GM19455 (cell line): ENCODE results near the gene BLOC1S5.

ENCODE experiments used
- ATAC-seq: cut with Tn5 transposase; IDR thresholded peaks from one replicate; pipeline ENCODE4 v1.9.1; 2021; ENCODE audit not compliant: unreplicated experiment

Gene BLOC1S5

GRCh38 chr6:8063761-8064637 is at the start of gene BLOC1S5:
BLOC1S5 (minus strand) TSS chr6:8064389; CDS start chr6:8064376, 13 bp downstream.
- peak; percentile 85 for ATAC-seq

GRCh38 chr6:8113131-8113654 is 49.0 kb upstream of the BLOC1S5 start:
- ATAC-seq = no peak

GRCh38 chr6:8110725-8111124 is 46.5 kb upstream of the BLOC1S5 start:
- ATAC-seq = no peak

- peak; percentile 92 for ATAC-seq
Measured at GRCh38 chr6:8110117-8110721, 46.0 kb upstream of the BLOC1S5 start.

DNA sequence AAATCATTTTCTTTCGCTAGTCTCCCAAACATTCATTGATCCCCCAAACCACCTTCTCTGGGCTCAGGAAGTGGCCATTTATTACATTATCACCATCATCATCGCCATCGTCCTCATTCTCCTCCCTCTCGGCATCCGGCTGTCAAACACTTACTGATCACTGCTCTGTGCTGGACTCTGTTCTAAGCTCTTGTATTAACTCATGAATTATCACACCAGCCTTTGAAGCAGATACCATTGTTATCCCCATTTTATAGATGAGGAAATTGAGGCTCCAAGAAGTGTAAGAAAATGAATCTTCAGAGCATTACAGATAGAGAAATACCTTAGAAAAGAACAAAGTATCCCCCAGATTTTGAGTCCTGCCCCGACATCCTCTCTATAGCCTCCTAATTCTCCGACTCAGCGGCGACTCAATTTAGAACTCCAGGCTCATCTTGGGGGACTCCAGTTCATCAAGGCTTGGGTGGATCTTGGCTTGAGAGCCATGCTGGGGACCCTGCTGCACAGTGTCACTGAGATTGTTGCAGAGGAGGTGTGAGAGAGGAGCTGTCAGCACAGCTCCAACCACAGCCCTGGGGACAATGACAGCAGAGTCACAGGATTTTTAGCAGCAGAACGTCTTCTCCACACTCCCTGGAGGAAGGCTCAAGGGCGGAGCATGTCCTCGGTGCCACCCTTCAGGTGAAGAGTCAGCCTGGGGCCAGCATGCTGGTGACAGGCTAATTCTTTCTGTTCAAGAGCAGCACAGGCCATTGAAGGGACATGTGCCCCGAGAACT is 44.8 kb upstream of the BLOC1S5 start:
- ATAC-seq = no peak

DNA sequence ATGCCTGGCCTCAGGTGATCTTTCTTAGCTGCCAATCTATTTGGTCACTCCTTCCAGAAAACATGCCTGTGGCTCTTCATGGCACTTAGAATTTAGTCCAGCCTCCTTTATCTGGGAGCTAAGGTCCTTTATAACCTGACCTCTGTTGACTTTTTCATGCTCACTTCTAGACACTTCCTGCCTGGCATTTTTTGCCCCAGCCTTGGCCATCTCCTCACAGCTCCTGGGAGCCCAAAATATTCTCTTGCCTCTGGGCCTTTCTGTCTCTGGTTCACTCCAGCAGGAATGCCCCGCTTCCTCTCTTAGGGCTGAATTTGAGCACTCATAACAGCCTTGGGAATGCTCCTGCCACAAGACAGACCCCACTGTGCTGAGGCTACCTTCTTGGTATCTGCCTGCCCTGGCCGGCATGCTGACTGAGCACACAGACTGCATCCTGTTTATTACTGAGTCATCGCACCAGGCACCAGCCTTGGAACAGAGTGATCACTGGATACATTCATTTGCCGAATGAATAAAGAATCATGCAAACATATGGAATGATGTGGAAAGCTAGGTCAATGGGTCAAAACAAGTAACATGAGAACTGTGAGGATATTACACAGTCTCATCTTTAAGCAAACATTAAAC is 44.0 kb upstream of the BLOC1S5 start:
- ATAC-seq = no peak

DNA sequence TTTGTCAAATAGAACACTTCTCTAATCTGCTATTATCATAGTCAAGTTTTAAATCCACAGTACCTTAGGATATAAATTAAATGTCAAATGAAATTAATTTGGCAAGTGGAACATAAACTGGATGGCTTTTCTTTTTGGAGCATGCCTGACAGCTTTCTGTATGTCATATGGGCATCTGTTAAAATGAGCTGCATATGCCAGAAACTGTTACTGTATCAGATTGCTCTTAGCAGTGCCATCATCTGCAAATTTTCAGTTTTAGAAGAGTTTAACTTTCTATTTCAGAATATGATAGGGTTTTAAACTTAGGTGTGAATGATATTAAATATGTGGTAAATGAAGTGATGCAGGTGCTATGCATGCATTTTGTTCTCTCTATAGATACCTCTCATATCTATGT is 41.6 kb upstream of the BLOC1S5 start:
- no peak for ATAC-seq

GRCh38 chr6:8103726-8104125 is 39.5 kb upstream of the BLOC1S5 start:
- ATAC-seq = no peak

DNA sequence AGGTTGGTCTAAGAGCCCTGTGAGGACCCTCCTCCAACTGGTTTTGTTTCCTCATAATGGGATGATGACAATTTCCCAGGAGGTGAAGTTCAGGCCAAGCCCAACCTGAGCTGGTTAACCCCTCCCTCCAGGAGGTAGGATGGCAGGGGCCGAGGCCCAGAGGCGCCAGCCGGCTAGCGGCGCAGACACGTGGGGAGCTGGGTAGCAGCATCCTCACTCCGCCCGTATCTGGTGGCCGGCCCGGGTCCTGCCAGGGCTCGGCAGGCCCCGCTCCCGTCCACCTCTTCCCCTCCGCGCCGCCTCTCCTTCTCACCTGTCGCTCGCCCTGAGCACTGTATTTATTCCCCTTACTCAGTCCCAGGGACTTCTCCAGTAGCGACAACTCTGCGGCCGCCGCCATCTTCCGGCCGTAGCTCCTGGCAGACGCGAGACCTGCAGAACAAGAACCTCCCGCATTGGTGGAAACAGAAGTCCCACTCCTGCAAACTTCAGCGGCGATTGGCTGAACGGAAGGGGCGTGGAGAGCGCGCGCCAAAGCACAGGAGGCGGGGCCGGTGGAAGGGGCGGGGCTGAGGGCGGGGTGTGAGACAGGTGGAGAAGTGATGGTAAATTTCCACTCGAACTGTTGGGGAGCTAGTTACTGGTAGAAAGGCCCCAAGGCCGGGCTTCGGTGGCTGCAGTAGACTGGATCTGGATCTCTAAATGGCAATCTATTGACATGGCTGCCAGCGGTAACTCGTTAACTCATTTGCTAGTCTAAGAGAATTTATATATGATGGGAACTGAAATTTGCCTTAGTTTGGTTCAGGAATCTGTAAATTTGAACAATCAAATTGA is 38.2 kb upstream of the BLOC1S5 start, which contains the start of gene EEF1E1:
Gene EEF1E1 (minus strand): TSS at position 427 of the 837 bp plus-strand sequence. CDS start 27 bp downstream, at position 400.
- ATAC-seq = peak; percentile 100

GRCh38 chr6:8100159-8100854 is 36.1 kb upstream of the BLOC1S5 start:
- ATAC-seq = no peak

- no peak for ATAC-seq
Measured at GRCh38 chr6:8090650-8091049, 26.5 kb upstream of the BLOC1S5 start.

GRCh38 chr6:8088886-8089285 is 24.7 kb upstream of the BLOC1S5 start:
- ATAC-seq = no peak

- ATAC-seq = no peak
Measured at GRCh38 chr6:8087870-8088754, 23.9 kb upstream of the BLOC1S5 start.

- ATAC-seq = no peak
Measured at GRCh38 chr6:8086755-8087306, 22.6 kb upstream of the BLOC1S5 start.

GRCh38 chr6:8085053-8085511 is 20.9 kb upstream of the BLOC1S5 start:
- no peak for ATAC-seq

DNA sequence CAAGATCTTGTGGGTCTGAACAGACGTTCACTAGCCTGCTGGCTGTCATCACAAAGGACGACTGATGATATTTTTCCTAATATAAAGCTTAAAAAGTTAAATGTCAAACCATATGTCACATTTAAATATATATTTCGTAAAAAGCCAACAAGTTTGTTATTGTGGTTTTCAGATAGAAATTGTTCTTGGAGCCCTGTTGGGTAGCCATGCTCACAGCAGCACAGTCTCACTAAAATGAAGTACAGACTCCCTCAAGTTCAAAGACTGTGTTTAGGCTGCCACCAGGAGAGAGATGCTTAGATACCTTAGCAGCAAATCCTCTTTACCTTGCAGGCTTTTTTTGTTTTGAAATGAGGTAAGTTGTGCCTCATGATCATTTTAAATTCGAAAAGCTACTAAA is 20.4 kb upstream of the BLOC1S5 start:
- no peak for ATAC-seq

DNA sequence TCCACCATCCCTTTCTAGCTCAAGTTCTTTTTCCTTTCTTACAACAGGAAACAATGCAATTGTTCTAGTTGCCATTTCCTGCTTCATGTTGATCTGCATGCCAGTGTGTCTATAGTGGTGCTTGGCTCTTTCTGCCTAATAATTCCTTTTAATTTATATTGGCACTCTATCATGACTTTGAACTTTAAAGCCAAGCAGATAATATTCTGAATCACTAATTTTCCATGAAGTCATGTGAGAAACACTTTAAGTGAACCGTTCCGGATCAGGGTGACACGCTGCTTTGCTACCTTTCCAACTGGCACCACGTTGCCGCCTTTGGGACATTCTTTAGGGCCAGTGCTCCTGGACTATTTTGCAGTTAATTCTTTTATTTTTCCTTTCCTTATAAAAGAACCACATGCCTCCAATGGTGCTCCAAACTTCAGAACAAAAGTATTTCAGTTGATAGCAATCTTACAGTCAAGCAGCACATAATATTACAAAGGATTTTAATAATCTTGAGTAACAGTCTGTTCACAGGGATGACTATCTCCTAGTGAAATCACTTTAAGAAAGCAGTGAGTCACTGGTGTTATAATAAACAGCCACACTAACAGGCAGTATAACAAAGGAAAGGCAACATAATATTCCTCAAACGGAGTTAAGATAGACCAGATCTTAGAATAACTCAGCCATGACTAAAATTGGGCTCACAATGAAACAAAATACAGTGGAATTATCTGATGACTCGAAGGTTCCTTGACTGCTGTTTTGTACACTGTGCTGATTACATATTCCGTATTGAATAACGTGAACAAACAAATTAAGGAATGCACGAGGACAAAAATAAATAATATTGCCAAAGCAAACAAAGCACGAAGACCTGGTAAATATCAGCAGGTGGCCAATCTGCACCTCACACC is 19.0 kb upstream of the BLOC1S5 start:
- no peak for ATAC-seq
